Activated CD8-positive, alpha-beta memory T cell treated with anti-CD3 and anti-CD28 coated beads, Interleukin-2, amount 50 U/mL, for 48 hours (primary cell): Measurements from ENCODE around the gene TLCD4.
"Not testable (repeated sequence)": the region's sequence is repeated elsewhere in the genome, so short reads cannot be mapped to it uniquely, and the experiment has no call there.

Experiments
- DNase-seq: peaks from one replicate; pipeline ENCODE4 v3.0.0-alpha.2; 2020

The TLCD4 gene

GRCh38 chr1:95096218-95096841, 20.8 kb upstream of the TLCD4 start:
- no peak for DNase-seq

- no peak for DNase-seq
Observed at GRCh38 chr1:95097426-95097825, 19.7 kb upstream of the TLCD4 start.

- DNase-seq, result no peak
Observed at GRCh38 chr1:95098196-95098595, 19.0 kb upstream of the TLCD4 start.

GRCh38 chr1:95108792-95109191, 8.4 kb upstream of the TLCD4 start:
- no peak for DNase-seq

- no peak for DNase-seq
Observed at GRCh38 chr1:95111014-95111413, 6.1 kb upstream of the TLCD4 start.

- DNase-seq, result no peak
Observed at GRCh38 chr1:95113684-95114083, 3.5 kb upstream of the TLCD4 start.

- no peak for DNase-seq
Observed at GRCh38 chr1:95115708-95116137, 1.4 kb upstream of the TLCD4 start.

GRCh38 chr1:95116580-95117206, 462 bp upstream of the TLCD4 start:
- peak; percentile 67 for DNase-seq

GRCh38 chr1:95118067-95118499, 928 bp downstream of the TLCD4 start:
- DNase-seq, result no peak

GRCh38 chr1:95118710-95119109, 1.6 kb downstream of the TLCD4 start:
- DNase-seq, result no peak

- DNase-seq, result no peak
Observed at GRCh38 chr1:95119273-95119672, 2.1 kb downstream of the TLCD4 start.

- DNase-seq, result no peak
Observed at GRCh38 chr1:95122151-95122697, 5.1 kb downstream of the TLCD4 start.

- DNase-seq, result no peak
Observed at GRCh38 chr1:95124342-95124741, 7.2 kb downstream of the TLCD4 start.

- no peak for DNase-seq
Observed at GRCh38 chr1:95126366-95126765, 9.2 kb downstream of the TLCD4 start.

- DNase-seq, result no peak
Observed at GRCh38 chr1:95126846-95127245, 9.7 kb downstream of the TLCD4 start.

GRCh38 chr1:95127380-95127779, 10.2 kb downstream of the TLCD4 start:
- DNase-seq, result no peak

- DNase-seq, result no peak
Observed at GRCh38 chr1:95132762-95133161, 15.6 kb downstream of the TLCD4 start.

GRCh38 chr1:95133687-95134086, 16.5 kb downstream of the TLCD4 start:
- no peak for DNase-seq

- no peak for DNase-seq
Observed at GRCh38 chr1:95138223-95138622, 21.1 kb downstream of the TLCD4 start.

GRCh38 chr1:95139039-95139438, 21.9 kb downstream of the TLCD4 start:
- DNase-seq, result no peak

- no peak for DNase-seq
Observed at GRCh38 chr1:95140791-95141190, 23.6 kb downstream of the TLCD4 start.

- DNase-seq, result no peak
Observed at GRCh38 chr1:95145493-95145892, 28.3 kb downstream of the TLCD4 start.

- no peak for DNase-seq
Observed at GRCh38 chr1:95146637-95147036, 29.5 kb downstream of the TLCD4 start.

GRCh38 chr1:95154096-95154495, 36.9 kb downstream of the TLCD4 start:
- no peak for DNase-seq

- DNase-seq, result not testable (repeated sequence)
Observed at GRCh38 chr1:95165569-95165968, 48.4 kb downstream of the TLCD4 start.
